Bronchial epithelial cell (primary cell): ENCODE results near the gene MADCAM1. TPM values are rescaled to one million over a fixed set of nuclear protein-coding genes. Genes with fewer than 3 reads are reported as not detected.

Experiments used
- DNase-seq: peaks from one replicate; pipeline ENCODE4 v3.0.0-alpha.2; 2010; ENCODE audit warnings: low read depth
- FAIRE-seq: peaks from 2 replicates; lab custom pipeline; 2011; peaks lifted over from hg19 to GRCh38; lab: Jason Lieb, UNC
- H3K27me3 ChIP-seq: 2 replicates; pipeline ENCODE4 v1.5.1; 2011; ENCODE audit warnings: low read length; ENCODE audit not compliant: control insufficient read depth, insufficient read depth
- H3K36me3 ChIP-seq: 2 replicates; pipeline ENCODE4 v1.5.1; 2011; ENCODE audit warnings: low read length; ENCODE audit not compliant: control insufficient read depth, insufficient read depth
- H3K4me3 ChIP-seq: 2 replicates; pipeline ENCODE4 v1.5.1; 2011; ENCODE audit warnings: mild to moderate bottlenecking, low read depth, low read length, control low read depth
- CTCF ChIP-seq: IDR thresholded peaks from 2 replicates; pipeline ENCODE4 v1.5.1; 2011; ENCODE audit warnings: mild to moderate bottlenecking, moderate library complexity, low read length, control low read depth, inconsistent platforms; ENCODE audit not compliant: insufficient read depth, severe bottlenecking
- total RNA-seq: library from RNA; depleted of rRNA; stranded (reverse); fragments of >200 nt; gene quantifications from 2 replicates; pipeline ENCODE4 v1.2.1, GENCODE V29; 2014

The MADCAM1 gene
- total RNA-seq, 1 donor from 2014 or later: not detected

GRCh38 chr19:463483-464207 lies 32.6 kb upstream of the MADCAM1 start:
- DNase-seq (no peak), FAIRE-seq (no peak)
- H3K36me3 ChIP-seq: no peaks in the 10 kb centered on the region
- H3K4me3 ChIP-seq: no peak overlapping the region
- H3K27me3 ChIP-seq: peaks cover 9% of the 10 kb centered on the region
- no peak for TF ChIP-seq CTCF

- no peak for DNase-seq
- H3K4me3 ChIP-seq: no peak overlapping the region
- TF ChIP-seq CTCF: no peak
- FAIRE-seq: no peak
- H3K27me3 ChIP-seq: peaks cover 9% of the 10 kb centered on the region
- no peaks in the 10 kb centered on the region for H3K36me3 ChIP-seq
Measured at GRCh38 chr19:464208-464545, 32.1 kb upstream of the MADCAM1 start.

GRCh38 chr19:465056-465816 lies 31.1 kb upstream of the MADCAM1 start:
- H3K36me3 ChIP-seq: no peaks in the 10 kb centered on the region
- no peak for TF ChIP-seq CTCF
- no peak for FAIRE-seq
- no peak for DNase-seq
- H3K27me3 ChIP-seq: peaks cover 5% of the 10 kb centered on the region
- no peak overlapping the region for H3K4me3 ChIP-seq

- no peak for DNase-seq
- no peak for FAIRE-seq
- no peak overlapping the region for H3K4me3 ChIP-seq
- no peak for TF ChIP-seq CTCF
- H3K36me3 ChIP-seq: no peaks in the 10 kb centered on the region
- peaks cover under 1% of the 10 kb centered on the region for H3K27me3 ChIP-seq
Measured at GRCh38 chr19:467554-467953, 28.7 kb upstream of the MADCAM1 start.

- Histone ChIP-seq H3K36me3 (no peaks in the 10 kb centered on the region), H3K27me3 (no peaks in the 10 kb centered on the region), H3K4me3 (no peak overlapping the region)
- FAIRE-seq (no peak), DNase-seq (no peak)
- TF ChIP-seq CTCF: no peak
Measured at GRCh38 chr19:468587-469256, 27.6 kb upstream of the MADCAM1 start.
